GM21526 (cell line): Measurements from ENCODE around the gene DRC7.
"Not testable (repeated sequence)": the region's sequence is repeated elsewhere in the genome, so short reads cannot be mapped to it uniquely, and the experiment has no call there.

Experiments
- ATAC-seq: cut with Tn5 transposase; IDR thresholded peaks from one replicate; pipeline ENCODE4 v1.9.1; 2021; ENCODE audit warnings: moderate library complexity; ENCODE audit not compliant: unreplicated experiment, low FRiP score

Gene DRC7

DNA sequence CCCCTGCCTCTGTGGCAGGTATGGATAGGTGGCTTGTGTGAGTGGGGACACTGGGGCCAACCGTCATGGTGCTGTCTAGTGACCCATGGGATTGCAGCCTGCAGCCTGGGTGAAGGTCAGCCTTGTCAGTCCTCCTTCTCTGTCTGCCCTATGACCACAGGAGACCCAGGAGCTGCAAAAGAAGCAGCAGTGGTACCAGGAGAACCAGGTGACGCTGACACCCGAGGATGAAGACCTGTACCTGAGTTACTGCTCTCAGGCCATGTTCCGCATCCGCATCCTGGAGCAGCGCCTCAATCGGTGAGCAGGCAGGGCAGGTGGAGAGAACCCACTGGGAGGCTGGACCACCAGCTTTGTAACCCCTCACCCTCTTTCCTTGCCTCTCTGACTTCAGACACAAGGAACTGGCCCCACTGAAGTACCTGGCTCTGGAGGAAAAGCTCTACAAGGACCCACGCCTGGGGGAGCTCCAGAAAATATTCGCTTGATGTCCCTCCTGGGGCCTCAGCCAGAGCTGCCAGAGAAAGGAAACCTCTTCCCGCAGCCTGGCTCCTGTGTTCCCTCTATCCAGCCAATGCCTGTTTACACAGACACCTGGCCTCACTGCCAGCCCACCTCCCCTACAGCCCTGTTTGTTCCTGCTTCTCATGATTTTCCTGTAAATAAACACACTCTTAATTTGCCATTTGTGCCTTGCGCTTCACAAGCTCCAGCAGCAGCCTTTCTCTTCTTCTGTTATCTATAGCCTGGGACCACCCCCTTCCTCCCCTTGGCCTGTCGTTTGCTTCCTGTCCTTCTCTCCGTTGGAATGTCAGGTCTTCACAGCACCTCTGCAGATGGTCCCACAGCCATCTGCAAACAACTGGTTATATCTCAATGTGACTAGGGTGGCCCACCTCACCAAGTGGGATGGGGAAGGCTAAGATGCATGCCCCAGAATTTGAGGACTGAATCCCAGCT lies 36.4 kb downstream of the DRC7 start:
- ATAC-seq, result no peak

DNA sequence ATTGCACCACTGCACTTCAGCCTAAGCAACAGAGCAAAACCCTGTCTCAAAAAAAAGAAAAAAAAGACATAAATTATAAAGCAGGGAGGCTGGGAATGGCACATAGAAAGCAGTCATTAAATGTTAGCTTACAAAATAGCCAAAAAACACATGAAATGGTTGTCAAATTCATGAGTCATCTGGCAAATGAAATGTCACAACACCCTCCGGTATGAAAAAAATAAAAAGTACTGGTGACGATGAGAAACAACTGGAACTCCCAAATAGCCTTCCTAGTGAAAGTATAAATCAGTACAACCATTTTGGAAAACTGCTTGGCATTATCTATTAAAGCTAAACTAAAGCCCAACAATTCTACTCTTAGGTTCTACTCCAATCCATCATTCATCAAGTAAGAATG lies 37.4 kb downstream of the DRC7 start:
- ATAC-seq, result no peak

DNA sequence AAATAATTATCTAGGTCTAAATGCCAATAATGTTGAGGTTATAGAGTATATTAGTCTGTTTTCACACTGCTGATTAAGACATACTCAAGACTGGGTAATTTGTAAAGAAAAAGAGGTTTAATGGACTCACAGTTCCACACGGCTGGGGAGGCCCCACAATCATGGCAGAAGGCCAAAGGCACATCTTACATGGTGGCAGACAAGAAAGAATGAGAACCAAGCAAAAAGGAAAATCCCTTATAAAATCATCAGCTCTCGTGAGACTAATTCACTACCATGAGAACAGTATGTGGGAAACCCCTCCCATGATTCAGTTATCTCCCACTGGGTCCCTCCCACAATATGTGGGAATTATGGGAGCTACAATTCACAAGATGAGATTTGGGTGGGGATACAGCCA lies 38.1 kb downstream of the DRC7 start:
- no peak for ATAC-seq

DNA sequence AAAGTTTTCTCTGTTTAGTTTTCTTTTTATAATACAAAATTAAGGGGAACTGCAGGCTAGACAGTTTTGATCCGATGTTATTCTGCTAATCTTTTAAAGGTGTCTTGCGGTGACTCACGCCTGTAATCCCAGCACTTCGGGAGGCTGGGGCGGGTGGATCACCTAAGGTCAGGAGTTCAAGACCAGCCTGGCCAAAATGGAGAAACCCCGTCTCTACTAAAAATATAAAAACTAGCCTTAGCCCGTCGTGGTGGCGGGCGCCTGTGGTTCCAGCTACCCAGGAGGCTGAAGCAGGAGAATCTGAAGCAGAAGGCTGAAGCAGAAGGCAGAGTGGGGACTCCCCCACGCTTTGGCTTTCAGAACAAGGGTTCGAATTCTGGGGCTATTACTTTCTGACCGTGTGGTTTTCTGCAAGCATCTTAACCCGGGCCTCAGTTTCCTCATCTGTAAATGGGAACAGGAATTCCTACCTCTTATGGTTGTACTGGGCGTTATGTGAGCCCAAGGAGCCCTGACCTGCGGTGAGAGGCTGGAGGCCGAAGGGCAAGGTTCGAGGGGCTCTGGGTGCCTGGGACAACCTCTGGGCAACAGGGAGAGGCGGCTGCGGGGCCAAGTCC lies 39.8 kb downstream of the DRC7 start:
- no peak for ATAC-seq

DNA sequence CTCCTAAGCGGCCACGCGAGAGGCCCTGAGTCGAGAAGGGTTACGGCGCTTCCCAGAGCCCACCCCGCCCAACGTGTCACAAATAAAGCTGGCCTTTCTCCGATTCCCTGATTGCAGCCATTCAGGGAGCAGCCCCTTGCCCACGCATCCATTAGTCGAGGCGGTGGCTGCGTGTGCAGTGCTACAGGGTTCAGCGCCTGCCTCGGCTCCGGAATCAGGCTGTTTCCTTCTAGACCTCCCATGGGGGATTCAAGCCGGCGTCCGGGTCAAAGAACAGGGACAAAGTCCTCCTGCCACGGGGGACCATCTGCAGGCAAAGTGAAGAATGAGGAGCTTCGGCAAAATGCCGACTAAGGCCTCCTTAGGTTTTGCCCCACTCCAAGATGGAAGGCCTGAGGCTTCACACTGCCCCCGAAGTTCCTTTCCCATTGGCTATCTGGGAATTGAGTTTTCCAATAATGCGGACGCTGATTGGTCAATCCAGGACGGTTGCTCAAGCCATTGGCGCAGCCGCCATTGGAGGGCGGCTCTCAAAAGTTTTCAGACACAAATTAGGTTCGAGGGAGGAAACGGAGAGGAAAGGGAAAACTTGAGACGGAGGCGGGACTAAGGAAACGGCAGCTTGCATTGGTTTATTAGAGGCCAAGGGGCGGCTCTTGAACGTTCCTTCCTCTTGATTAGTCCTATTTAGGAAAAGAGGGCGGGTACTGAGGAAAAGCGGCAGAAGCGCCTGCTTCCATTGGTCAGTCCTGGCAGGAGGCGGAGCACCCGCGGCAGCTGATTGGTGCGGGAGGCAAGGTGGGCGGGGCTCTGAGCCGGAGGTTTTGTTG lies 40.5 kb downstream of the DRC7 start:
- ATAC-seq, result peak; percentile 81

DNA sequence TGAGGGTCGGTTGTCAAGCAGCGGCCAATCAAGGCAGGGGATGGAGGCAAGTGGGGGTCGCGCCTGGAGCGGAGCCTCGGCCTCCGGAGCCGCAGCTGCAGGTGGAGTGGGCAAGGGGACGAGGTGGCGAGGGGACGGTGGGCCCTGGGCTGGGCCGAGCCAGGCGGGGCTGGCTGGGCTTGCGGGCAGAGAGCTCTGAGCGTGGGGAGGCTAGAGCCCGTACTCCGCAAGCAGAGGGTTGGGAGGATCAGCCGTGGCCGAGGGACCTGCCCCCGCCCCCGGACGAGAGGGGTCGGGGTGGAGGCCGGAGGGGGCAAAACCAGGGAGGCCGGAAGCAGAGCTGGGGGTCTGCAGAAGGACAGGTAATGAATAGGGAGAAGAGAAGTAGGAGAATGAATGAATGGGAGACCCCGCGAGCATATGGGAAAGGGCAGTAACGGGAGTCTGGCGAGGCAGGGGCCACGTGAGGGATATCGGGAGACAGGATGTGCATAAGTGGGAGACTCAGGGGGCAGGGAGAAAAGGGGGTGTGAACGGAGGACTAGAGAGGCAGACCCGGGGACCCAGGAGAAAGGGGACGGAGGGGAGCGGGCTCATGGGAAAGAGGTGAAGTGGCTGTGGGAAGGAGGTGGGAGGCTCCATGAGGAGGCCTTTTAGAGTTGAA lies 41.3 kb downstream of the DRC7 start, which contains the start of gene KATNB1:
TSS of gene KATNB1 (plus strand) at position 16 of the 664 bp plus-strand sequence. CDS start 1,474 bp downstream, outside the sequence.
- ATAC-seq, result peak; percentile 19

DNA sequence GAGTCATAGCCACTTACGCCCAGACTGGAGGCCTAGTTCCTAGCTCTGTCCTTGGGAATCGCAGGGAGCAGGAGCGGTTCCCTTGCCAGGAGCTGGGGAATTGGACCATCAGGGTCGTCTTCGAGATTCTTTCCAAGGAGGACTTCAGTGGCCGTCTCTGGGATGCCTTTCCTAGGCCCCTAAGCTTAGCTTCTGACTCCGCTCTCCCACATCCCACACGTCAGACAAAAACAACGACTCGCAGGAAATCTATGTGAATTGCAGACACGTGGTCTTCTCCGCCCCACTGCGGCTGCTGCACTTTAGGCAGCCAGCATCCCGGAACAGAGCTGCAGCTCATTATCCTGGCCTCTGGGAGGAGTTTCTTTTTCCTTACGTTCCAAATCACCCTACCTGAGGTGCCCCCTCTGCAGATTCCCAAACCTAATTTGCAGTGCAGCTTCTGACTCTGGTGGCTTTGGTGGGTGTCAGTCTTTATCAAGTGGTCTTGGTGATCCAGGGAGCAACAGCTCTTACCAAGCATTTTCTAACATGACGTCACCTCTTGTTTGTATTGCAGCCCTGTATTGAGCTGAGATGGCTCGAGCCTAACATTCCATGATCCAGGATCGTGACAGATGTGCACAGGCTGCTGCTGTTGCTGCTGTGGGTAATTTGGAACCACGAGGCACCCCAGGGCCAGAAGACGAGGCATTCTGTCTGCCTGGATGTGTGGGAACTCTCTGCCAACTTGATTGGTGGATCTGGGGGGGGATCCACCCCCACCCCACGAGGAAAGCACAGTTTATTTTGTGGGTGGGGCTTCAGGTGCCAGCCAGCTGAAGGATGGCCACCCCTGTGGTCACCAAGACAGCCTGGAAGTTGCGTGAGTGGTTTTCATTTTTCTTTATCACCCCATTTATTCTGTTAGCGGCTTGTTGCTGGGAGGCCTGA lies 42.1 kb downstream of the DRC7 start:
- ATAC-seq, result no peak

DNA sequence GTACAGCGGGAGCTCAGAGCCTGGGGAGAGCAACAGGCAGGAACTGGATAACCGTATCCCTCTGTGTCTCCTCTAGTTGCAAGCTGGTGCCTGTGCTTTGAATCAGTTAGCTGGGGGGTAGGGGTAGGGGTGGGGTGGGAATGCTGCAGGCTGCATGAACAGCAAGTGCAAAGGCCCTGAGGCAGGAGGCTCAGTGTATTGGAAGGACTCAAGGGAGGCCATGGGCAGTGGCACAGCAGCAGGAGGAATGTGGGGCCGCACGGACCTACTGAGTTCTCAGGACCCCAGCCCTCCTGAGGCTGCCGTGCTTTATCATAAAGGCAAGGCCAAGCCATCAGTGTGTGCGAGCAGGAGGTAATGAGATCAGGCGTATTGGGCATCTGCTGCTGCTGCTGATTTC lies 44.2 kb downstream of the DRC7 start:
- no peak for ATAC-seq

DNA sequence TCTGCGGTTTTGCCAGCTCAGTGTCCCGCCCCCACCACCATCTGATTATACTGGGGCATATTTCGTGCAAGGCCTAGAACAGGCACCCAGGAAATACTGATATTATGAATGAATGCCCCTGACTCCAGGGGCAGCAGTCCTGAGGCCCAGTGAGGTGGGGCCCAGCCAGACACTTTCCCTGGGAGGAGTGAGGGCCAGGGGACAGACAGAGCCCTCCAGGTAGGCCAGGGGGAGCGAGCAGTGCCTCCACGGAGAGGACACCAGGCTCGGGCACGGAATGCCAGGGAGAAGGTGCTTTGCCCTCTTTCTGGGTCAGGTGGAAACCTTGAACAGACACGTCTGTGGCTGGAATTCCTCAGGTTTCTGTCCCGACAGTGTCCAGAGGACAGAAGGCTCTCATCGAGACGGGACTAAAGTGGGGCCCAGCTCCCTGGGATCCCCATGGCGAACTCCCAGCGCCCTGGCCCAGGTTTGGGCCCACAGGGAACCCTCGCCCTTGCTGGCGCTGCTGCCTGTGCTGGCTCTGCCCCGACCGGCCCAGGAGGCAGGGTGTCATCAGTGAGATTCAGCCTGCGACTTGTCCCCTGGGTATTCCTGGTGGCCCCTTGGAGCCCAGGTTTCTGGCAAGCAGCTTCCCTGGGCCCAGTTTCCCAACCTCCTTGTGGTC lies 45.3 kb downstream of the DRC7 start:
- ATAC-seq, result no peak

DNA sequence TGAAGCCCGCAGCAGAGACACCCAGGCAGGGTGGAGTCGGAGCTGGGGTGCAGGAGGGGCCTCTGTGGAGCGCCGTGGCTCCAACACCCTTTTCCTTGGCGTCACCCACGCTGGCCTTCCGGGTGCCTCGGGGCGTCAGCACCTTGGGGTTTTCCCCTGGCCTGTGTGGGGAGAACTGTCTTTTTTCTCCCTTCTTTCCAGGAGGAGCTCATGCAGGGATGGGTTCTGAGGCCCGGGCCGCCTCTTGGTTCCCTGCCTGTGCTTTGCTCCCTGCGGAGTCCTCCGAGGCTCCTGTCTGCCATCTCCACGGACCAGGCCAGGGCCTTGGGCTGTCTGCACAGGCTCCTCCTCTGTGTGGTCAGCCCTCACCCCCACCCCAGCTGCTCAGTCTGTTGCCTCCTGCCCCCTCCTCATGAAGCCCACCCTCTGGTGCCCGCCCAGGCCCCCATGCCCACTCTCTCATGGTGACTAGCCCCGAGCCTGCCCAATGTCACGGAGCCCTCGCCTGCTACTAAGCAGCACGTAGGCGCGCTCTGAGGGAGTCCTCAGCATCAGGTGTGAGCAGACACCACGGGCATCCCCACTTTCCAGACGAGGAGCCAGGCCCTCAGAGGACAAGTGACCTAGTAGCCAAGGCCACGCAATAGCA lies 45.9 kb downstream of the DRC7 start:
- ATAC-seq, result no peak

DNA sequence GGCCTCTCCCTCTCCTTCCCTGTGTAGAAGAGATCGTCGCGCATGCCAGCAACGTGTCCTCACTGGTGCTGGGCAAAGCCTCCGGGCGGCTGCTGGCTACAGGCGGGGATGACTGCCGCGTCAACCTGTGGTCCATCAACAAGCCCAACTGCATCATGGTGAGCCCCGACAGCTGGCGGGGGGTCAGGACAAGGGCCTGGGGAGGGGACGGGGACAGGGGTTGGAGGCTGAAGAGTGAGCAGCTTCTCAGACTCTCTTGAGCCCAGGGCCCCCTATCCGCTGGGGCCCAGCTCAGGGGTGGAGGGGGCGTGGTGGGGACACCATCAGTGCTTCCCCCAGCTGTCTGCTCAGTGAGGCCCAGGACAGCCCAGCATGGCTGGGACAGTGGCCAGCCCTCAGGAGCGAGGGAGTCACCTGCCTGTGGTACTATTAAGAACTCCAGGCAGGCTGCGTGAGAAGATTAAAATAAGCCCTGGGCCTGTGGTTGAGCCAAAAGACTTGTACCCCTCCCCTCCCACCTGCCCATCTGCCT lies 47.1 kb downstream of the DRC7 start:
- ATAC-seq, result no peak

DNA sequence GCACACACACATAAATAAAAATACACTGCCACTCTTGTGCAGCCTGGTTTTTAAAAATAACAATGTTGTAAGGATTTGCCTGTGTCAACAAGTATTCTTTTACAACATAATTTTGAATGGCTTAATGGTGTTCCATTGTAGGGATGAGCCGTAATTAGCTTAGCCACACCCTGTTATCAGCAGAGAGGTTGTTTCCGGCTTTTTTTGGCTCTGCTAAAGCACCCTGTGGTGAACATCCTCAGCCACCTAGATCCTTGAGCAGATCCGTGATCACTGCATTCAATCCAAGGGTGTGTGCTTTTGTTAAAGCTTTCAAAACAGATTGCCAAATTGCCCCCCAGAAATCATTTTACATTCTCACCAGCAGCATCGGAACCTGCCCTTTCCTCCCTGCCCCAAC lies 47.9 kb downstream of the DRC7 start:
- ATAC-seq, result no peak

DNA sequence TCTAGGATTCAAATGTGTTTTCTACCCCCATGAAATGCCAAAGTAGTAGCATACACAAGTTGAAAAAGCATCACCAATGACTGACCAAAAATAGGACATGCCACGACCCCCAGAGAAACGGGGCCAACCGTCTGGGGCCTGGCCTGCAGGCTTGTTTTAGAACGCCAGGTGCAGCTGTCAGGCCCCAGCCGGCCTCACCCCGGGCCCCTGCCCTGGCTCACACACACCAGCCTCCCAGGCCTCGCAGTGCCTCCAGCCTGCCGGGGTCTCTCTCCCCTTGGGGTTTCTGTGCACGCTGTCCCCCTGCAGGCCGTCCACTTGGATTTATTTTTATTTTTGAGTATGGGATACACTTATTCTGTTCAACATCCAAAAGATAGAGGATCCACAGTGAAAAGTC lies 48.9 kb downstream of the DRC7 start:
- ATAC-seq, result no peak

DNA sequence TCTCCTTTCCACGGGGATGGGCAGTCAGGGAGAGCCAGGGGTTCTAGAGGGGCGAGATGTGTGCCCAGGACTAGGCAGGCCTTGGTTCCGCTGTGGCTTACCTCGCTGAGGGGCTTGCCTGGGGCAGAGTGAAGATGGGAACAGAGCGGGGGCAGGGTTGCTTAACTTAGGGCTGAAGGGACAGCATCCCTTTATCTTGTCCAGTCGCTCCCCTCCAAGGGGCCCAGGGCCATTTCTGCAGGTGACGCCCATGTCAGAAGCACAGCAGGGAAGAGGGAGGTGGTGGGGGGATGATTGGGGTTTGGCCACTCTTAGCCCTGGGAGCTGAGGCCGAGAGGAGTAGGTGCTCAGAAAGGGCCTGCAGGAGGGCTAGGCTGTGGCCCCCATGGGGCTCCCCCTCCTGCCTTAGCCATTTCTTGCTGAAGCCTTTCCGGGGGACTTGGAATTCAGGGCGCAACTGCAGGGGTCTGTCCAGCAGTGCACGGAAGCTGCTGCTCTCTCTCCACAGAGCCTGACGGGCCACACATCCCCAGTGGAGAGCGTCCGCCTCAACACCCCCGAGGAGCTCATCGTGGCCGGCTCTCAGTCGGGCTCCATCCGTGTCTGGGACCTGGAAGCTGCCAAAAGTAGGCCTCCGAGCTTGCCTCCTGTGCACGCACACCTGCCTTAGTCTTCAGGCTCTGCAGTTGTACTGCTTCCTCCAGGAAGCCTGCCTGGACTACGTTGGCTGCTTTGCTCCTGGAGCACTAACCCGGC lies 49.5 kb downstream of the DRC7 start:
- ATAC-seq, result no peak

DNA sequence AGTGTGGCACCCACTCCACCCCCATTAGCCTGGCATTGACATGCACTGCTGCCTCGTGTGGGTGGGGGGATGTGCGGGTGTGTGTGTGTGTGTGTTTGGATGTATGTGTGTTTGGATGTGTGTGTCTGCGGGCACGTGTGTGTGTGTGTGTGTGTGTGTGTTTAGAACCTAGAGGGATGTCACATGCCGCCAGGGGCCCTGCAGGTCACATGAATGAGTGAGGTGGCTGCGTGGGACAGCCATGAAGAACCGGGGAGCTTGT lies 50.0 kb downstream of the DRC7 start:
- no peak for ATAC-seq

DNA sequence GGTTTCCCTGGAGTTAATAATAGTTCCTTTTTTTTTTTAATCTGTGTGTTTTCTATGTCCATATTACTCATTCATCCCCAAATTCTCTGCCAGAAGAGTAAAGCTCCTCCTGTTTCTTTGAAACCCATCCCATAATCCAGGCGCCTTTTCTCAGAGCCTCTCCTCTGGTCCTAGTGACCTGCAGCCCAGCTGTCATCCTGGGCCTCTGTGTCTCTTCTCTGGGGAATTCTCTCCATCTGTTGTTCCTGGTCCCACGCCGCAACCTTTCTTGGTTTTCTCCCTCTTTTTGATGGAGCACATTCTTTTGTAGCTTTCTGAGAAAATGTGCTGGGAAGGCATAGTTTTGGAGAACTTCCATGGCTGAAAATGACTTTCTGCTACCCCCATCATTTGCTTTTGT lies 51.2 kb downstream of the DRC7 start:
- ATAC-seq, result no peak

DNA sequence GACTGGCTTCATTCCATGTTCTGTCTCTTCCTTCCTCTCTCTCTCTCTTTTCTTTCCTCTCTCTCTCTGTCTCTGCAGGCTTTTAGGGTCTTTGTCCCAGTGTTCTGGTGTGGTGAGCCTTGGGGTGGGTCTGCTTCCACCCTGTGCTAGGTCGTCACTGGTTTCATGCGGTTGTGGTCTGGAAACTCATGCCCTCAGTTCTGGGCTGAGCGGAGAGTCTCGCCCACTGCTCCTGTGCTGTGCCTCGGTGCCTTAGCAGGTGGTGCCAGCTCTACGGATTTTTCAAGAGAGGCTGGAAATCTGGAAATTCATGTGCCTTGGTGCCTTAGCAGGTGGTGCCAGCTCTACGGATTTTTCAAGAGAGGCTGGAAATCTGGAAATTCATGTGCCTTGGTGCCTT lies 51.7 kb downstream of the DRC7 start:
- not testable (repeated sequence) for ATAC-seq

DNA sequence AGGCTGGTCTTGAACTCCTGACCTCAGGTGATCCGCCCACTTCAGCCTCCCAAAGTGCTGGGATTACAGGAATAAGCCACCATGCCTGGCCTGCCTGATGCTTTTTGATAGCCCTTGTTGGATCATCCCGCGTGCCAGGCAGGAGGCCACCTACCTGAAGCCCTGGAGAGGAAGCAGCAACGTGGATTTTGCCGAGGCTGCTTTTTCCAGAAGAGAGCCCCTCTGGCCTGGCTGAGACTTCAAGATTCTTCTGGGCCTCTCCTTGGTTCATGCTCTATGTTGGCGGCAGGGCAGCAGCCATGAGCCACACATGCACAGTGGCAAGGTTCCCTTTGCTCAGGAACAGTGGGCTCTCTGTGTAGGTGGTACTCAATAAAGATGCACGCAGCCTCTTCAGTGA lies 52.5 kb downstream of the DRC7 start:
- no peak for ATAC-seq
